DND-41 (cell line): ENCODE measurements around the gene GRIN2A.

Source experiments
- CTCF ChIP-seq: IDR thresholded peaks from 2 replicates; pipeline ENCODE4 v1.5.1; 2012; ENCODE audit warnings: borderline replicate concordance, low read length, moderate library complexity, mild to moderate bottlenecking; ENCODE audit not compliant: poor library complexity, severe bottlenecking; ENCODE audit errors: extremely low read depth
- EZH2 ChIP-seq: IDR thresholded peaks from 3 replicates; pipeline ENCODE4 v1.6.1; 2012; ENCODE audit warnings: borderline replicate concordance, low read depth, mild to moderate bottlenecking, moderate library complexity, low read length, inconsistent platforms; ENCODE audit not compliant: severe bottlenecking

- TF ChIP-seq CTCF (no peak), EZH2 (no peak)
Measured at GRCh38 chr16:9826656-9827055, 355.6 kb downstream of the GRIN2A start.
